SK-N-SH (cell line): ENCODE measurements around the gene ZBTB7B. TPM values are rescaled to one million over a fixed set of nuclear protein-coding genes. Genes with fewer than 3 reads are reported as not detected.
A peak's percentile ranks its signal among the peaks of the same experiment; 100 is the strongest.

Experiments
- CTCF ChIA-PET: fragments of 300-600, 350-600 bp; formaldehyde crosslinking; extraction: SDS; loops from one replicate; lab custom pipeline; 2021; lab: Yijun Ruan, JAX
- POLR2A ChIA-PET: fragments of 350-600 bp; sonication (Branson Sonifier 250); formaldehyde crosslinking; extraction: SDS; loops from one replicate; lab custom pipeline; 2020; ENCODE audit warnings: antibody characterized with exemption, inconsistent platforms; lab: Yijun Ruan, JAX
- DNase-seq: peaks from one replicate; pipeline ENCODE4 v3.0.0; 2012
- H2AFZ ChIP-seq: fragments of 200-600 bp; sonication (generic); 2 replicates; pipeline ENCODE4 v1.8.1; 2016; ENCODE audit warnings: antibody characterized with exemption, mild to moderate bottlenecking, low read depth
- H3F3A ChIP-seq: fragments of 200-600 bp; sonication (generic); replicated peaks from 2 replicates; pipeline ENCODE3; 2016; ENCODE audit warnings: antibody characterized with exemption, mild to moderate bottlenecking; ENCODE audit not compliant: insufficient read depth
- H3K27ac ChIP-seq, 2 experiments: fragments of 200-500 bp in 1 of 2; fragments of 200-600 bp in 1 of 2; sonication (Bioruptor generic) in 1 of 2; sonication (generic), shearing (Covaris generic) in 1 of 2; 2 replicates each; pipeline versions ENCODE4 v1.5.1 to v1.6.1; 2014 to 2016; ENCODE audit warnings: low read depth in 2 of 2, inconsistent platforms in 1 of 2, low read length in 1 of 2, mild to moderate bottlenecking in 1 of 2, mixed read lengths in 1 of 2
- H3K27me3 ChIP-seq: fragments of 200-600 bp; sonication (generic), shearing (Covaris generic); 2 replicates; pipeline ENCODE4 v1.6.1; 2016; ENCODE audit warnings: mixed run types; ENCODE audit not compliant: insufficient read depth
- H3K36me3 ChIP-seq, 2 experiments: fragments of 200-500 bp in 1 of 2; fragments of 200-600 bp in 1 of 2; sonication (Bioruptor generic) in 1 of 2; sonication (generic) in 1 of 2; replicated peaks in 1 of 2; 2 replicates each; pipeline versions ENCODE3 to v1.5.1; 2014 to 2016; ENCODE audit warnings: low read length in 1 of 2, mild to moderate bottlenecking in 1 of 2; ENCODE audit not compliant: insufficient read depth in 2 of 2, control insufficient read depth in 1 of 2
- H3K4me1 ChIP-seq, 2 experiments: fragments of 200-500 bp in 1 of 2; fragments of 200-600 bp in 1 of 2; sonication (Bioruptor generic) in 1 of 2; sonication (generic), shearing (Covaris generic) in 1 of 2; 2 replicates each; pipeline versions ENCODE4 v1.5.1 to v1.6.1; 2014 to 2016; ENCODE audit warnings: low read depth in 1 of 2, low read length in 1 of 2, mixed run types in 1 of 2; ENCODE audit not compliant: insufficient read depth in 2 of 2, control insufficient read depth in 1 of 2
- H3K4me2 ChIP-seq: fragments of 200-600 bp; sonication (generic), shearing (Covaris generic); 2 replicates; pipeline ENCODE4 v1.6.1; 2017; ENCODE audit warnings: mixed run types
- H3K4me3 ChIP-seq, 2 experiments: fragments of 200-500 bp in 1 of 2; fragments of 200-600 bp in 1 of 2; sonication (Bioruptor generic) in 1 of 2; sonication (generic), shearing (Covaris generic) in 1 of 2; 2 replicates each; pipeline versions ENCODE4 v1.5.1 to v1.8.1; 2014 to 2016; ENCODE audit warnings: low read depth in 2 of 2, inconsistent platforms in 1 of 2, low read length in 1 of 2, mild to moderate bottlenecking in 1 of 2, mixed read lengths in 1 of 2, moderate library complexity in 1 of 2
- H3K79me2 ChIP-seq: fragments of 200-600 bp; sonication (generic); 2 replicates; pipeline ENCODE4 v1.8.1; 2017; ENCODE audit warnings: mild to moderate bottlenecking; ENCODE audit not compliant: insufficient read depth
- H3K9ac ChIP-seq: fragments of 200-600 bp; sonication (generic); 2 replicates; pipeline ENCODE4 v1.6.1; 2017; ENCODE audit warnings: mixed run types
- H3K9me2 ChIP-seq: fragments of 200-600 bp; sonication (generic); 2 replicates; pipeline ENCODE4 v1.6.1; 2017; ENCODE audit warnings: mixed run types
- H3K9me3 ChIP-seq: fragments of 200-600 bp; sonication (generic); 2 replicates; pipeline ENCODE4 v1.6.1; 2017; ENCODE audit warnings: mixed run types, mild to moderate bottlenecking, moderate library complexity
- H4K20me1 ChIP-seq: fragments of 200-600 bp; sonication (generic); 2 replicates; pipeline ENCODE4 v1.6.1; 2017; ENCODE audit warnings: mild to moderate bottlenecking, mixed run types; ENCODE audit not compliant: insufficient read depth
- CHD2 ChIP-seq: fragments of 150-350 bp; IDR thresholded peaks from 2 replicates; pipeline ENCODE4 v1.6.1; 2018; ENCODE audit warnings: low read length; ENCODE audit not compliant: partially characterized antibody
- EP300 ChIP-seq, 2 experiments: IDR thresholded peaks; 2 replicates each; pipeline versions ENCODE4 v1.4.0 to v1.6.1; 2012; ENCODE audit warnings: borderline replicate concordance in 1 of 2, low read depth in 1 of 2, low read length in 1 of 2
- FOXM1 ChIP-seq: IDR thresholded peaks from 2 replicates; pipeline ENCODE4 v1.4.0; 2012; ENCODE audit warnings: low read depth, mild to moderate bottlenecking
- GABPA ChIP-seq: IDR thresholded peaks from 2 replicates; pipeline ENCODE4 v1.4.0; 2012; ENCODE audit warnings: low read depth, mild to moderate bottlenecking
- JUND ChIP-seq: IDR thresholded peaks from 2 replicates; pipeline ENCODE4 v1.4.0; 2012
- NFIC ChIP-seq: IDR thresholded peaks from 2 replicates; pipeline ENCODE4 v1.4.0; 2012; ENCODE audit warnings: borderline replicate concordance
- POLR2AphosphoS5 ChIP-seq: IDR thresholded peaks from 2 replicates; pipeline ENCODE4 v1.6.1; 2012; ENCODE audit warnings: low read depth, low read length
- RAD21 ChIP-seq: IDR thresholded peaks from 2 replicates; pipeline ENCODE4 v1.6.1; 2012; ENCODE audit warnings: mild to moderate bottlenecking, low read length
- SMC3 ChIP-seq: IDR thresholded peaks from 2 replicates; pipeline ENCODE4 v1.6.1; 2012; ENCODE audit warnings: low read depth, low read length, improper control_type of control experiment
- TAF1 ChIP-seq: IDR thresholded peaks from 2 replicates; pipeline ENCODE4 v1.6.1; 2012; ENCODE audit warnings: low read depth, mild to moderate bottlenecking, low read length, moderate library complexity, borderline replicate concordance
- USF1 ChIP-seq: IDR thresholded peaks from 2 replicates; pipeline ENCODE4 v1.4.0; 2012; ENCODE audit warnings: low read depth, borderline replicate concordance
- WGBS: methylation state at CpG from one replicate; pipeline ENCODE4 v1.1.6; 2017; ENCODE audit warnings: low lambda C conversion rate; 5-methylcytosine and 5-hydroxymethylcytosine counted together
- polyA plus RNA-seq, 3 experiments: library from polyadenylated mRNA; depleted of rRNA; stranded (reverse); fragments of >200 nt; gene quantifications; 2 replicates each; pipeline ENCODE4 v1.2.3, GENCODE V29; 2012
- TF ChIP-seq, protein P1 (sequence below): IDR thresholded peaks from 2 replicates; pipeline ENCODE4 v1.4.0; 2012; ENCODE audit warnings: low read depth

ZBTB7B gene
- polyA plus RNA-seq, 1 of the 3 experiments (the other 2 are of a cell fraction): 15.7 TPM

DNA sequence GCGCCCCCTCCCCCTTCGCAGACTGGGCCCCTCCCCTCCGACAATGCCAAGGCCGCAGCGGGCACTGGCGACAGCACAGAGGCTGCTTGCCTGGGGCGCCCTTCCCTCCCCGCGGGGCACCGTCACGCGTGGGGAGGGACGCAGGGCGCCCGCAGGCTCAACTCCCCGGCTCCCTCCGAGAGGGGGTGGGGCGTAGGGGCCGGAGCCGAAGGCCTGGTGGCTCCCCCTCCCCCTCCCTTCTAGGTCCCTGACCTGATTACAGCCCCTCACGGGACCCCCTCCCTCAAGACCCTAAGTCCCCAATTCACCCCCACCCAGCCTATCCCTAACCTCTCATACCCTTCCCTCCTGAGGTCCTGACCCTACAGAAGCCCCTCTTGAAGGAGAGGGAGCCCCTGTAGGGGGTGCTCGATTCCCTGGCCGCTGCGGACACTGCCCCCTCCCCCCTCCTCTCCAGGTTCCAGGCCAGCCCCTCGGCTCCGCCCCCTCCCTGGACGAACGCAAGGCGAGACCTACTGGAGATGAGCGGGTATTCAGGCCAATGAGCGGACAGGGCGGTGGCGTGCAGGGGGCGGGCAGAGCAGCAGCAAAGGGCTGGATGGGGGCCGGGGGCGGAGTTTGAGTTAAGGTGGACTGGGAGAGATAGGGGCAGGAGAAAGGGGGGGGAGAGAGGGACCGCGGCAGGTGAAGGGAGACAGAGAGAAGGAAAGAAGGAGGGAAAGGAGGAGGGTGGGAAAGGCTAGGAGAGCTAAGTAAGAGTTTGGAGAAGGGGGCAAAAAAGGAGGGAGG lies 733 bp upstream of the ZBTB7B start (continued):
- no peak for TF ChIP-seq JUND

GRCh38 chr1:155003227-155003765 lies 694 bp downstream of the ZBTB7B start:
- no peaks in the 10 kb centered on the region for H3K27me3 ChIP-seq
- under 1% methylated on average over 24 of the region's 37 CpGs for WGBS
- peak overlapping the region; percentile 100 for H3K4me2 ChIP-seq
- peaks cover 37% of the 10 kb centered on the region for H3K79me2 ChIP-seq
- peak; percentile 65 for DNase-seq
- no peaks in the 10 kb centered on the region for H3K9me3 ChIP-seq
- peak overlapping the region; percentile 79 to 95 for H3K4me3 ChIP-seq
- peaks cover 0 to 5% of the 10 kb centered on the region in 2 experiments for H3K36me3 ChIP-seq
- no peaks in the 10 kb centered on the region; the same call in 1 of the 2 replicates for H4K20me1 ChIP-seq
- ChIA-PET POLR2A (interaction anchor here (0.7 to 1.7 kb wide), 3 partner anchors 25 to 46 kb away, joined by 3 to 5 read pairs (median 5); no protein-coding TSS in a partner anchor), CTCF (interaction anchor here (0.5 to 14.0 kb wide), 12 partner anchors 10 to 593 kb away, joined by 3 to 640 read pairs (median 4); partner anchors contain the start of genes CKS1B, FLAD1, LENEP and PBXIP1)
- H3K4me1 ChIP-seq: peaks cover 19 to 33% of the 10 kb centered on the region in 2 experiments
- peak overlapping the region; percentile 72 to 96 for H3K27ac ChIP-seq
- TF ChIP-seq, protein P1, sequence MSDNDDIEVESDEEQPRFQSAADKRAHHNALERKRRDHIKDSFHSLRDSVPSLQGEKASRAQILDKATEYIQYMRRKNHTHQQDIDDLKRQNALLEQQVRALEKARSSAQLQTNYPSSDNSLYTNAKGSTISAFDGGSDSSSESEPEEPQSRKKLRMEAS: peak; percentile 36; the same call in 1 of the 2 replicates
- TF ChIP-seq RAD21 (no peak), TAF1 (0 out of 2 replicates have a peak, but pooled peaks have one; percentile 20), POLR2AphosphoS5 (0 out of 2 replicates have a peak, but pooled peaks have one; percentile 15), NFIC (peak; percentile 76)
- no peaks in the 10 kb centered on the region for H3K9me2 ChIP-seq
- H3K9ac ChIP-seq: peak overlapping the region; percentile 86
- H3F3A ChIP-seq: peaks cover 27% of the 10 kb centered on the region
- H2AFZ ChIP-seq: peak overlapping the region; percentile 70; the same call in 1 of the 2 replicates

DNA sequence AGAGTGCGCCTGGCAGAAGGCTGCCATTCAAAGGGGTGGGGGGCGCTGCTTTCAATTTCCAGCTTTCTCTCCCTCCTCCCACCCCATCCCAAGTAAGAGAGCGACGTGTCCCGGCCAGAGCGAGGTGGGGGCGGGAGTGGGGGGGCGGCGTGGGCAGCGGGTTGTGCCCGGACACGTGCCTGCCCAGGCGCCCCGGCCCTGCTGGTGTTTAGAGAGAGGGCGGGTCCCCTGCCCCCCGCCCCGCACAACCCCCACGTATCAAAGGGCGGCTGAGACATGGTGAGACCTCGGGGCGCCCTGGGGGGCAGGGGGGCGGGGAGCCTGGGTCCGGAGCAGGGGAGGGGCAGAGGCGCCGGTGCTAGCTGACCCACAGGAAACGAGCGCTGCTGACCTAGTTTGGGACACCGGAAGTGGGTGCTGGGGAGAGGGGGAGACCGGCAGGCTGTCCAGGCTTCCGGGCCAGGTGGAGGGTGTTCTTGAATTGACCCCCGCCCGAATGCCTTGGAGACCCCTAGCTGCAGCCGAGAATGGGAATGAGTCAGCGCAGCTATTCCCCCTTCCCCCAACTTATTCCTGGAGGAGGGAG lies 1.3 kb downstream of the ZBTB7B start:
- Histone ChIP-seq H3K27ac (peak overlapping the region; percentile 72 to 96), H3F3A (peaks cover 27% of the 10 kb centered on the region), H3K4me1 (peaks cover 18 to 30% of the 10 kb centered on the region in 2 experiments)
- peak; percentile 80 for DNase-seq
- WGBS: 2% methylated on average over 12 of the region's 34 CpGs
- TF ChIP-seq CHD2 (peak; percentile 35), GABPA (peak; percentile 74), FOXM1 (no peak), SMC3 (no peak), EP300 (IDR thresholded peaks at IDR 0.05; ENCODE audit: borderline replicate concordance in 1 of 2, low read depth in 1 of 2, low read length in 1 of 2) (peak in 1 of 2 experiments; percentile 10; a peak in 1 of 4 replicates), USF1 (0 out of 2 replicates have a peak, but pooled peaks have one; percentile 14)
- TF ChIP-seq, protein P1: peak; percentile 55
- TF ChIP-seq, all 33 proteins: peak for 5
- CTCF ChIA-PET: interaction anchor here (0.5 to 14.0 kb wide), 15 partner anchors 10 to 593 kb away, joined by 3 to 640 read pairs (median 4); partner anchors contain the start of genes ADAM15, CKS1B, FLAD1 and LENEP
- peaks cover 37% of the 10 kb centered on the region for H3K79me2 ChIP-seq
- H3K9ac ChIP-seq: peak overlapping the region; percentile 86
- POLR2A ChIA-PET: interaction anchor here (0.7 to 1.7 kb wide), 4 partner anchors 14 to 46 kb away, joined by 3 to 5 read pairs (median 4); no protein-coding TSS in a partner anchor
- no peaks in the 10 kb centered on the region for H3K9me2 ChIP-seq
- peak overlapping the region; percentile 79 to 95 for H3K4me3 ChIP-seq
- H3K36me3 ChIP-seq: peaks cover 0 to 5% of the 10 kb centered on the region in 2 experiments
- H3K27me3 ChIP-seq: no peaks in the 10 kb centered on the region
- H4K20me1 ChIP-seq: peaks cover 2% of the 10 kb centered on the region; the same call in 1 of the 2 replicates
- peak overlapping the region; percentile 100 for H3K4me2 ChIP-seq
- H3K9me3 ChIP-seq: no peaks in the 10 kb centered on the region
- peak overlapping the region; percentile 70; the same call in 1 of the 2 replicates for H2AFZ ChIP-seq
